Glutamatergic neuron (in vitro differentiated cells): ENCODE results near the gene CPD. TPM values are rescaled to one million over a fixed set of nuclear protein-coding genes. Genes with fewer than 3 reads are reported as not detected.

Experiments
- DNase-seq: peaks from one replicate; pipeline ENCODE4 v3.0.0; 2022
- H3K27ac Mint-ChIP-seq: one replicate; pipeline ENCODE4 v1.8.0; 2020; ENCODE audit warnings: mild to moderate bottlenecking, mixed read lengths, inconsistent platforms; ENCODE audit not compliant: unreplicated experiment
- H3K27me3 Mint-ChIP-seq: one replicate; pipeline ENCODE4 v1.8.0; 2020; ENCODE audit warnings: mild to moderate bottlenecking, moderate library complexity, mixed read lengths, inconsistent platforms; ENCODE audit not compliant: unreplicated experiment
- H3K36me3 Mint-ChIP-seq: one replicate; pipeline ENCODE4 v1.8.0; 2020; ENCODE audit warnings: mild to moderate bottlenecking, mixed read lengths, inconsistent platforms; ENCODE audit not compliant: unreplicated experiment
- H3K4me1 Mint-ChIP-seq: one replicate; pipeline ENCODE4 v1.8.0; 2020; ENCODE audit warnings: mild to moderate bottlenecking, low read depth, mixed read lengths, inconsistent platforms; ENCODE audit not compliant: unreplicated experiment
- H3K4me3 Mint-ChIP-seq: one replicate; pipeline ENCODE4 v1.8.0; 2020; ENCODE audit warnings: mild to moderate bottlenecking, mixed read lengths, inconsistent platforms; ENCODE audit not compliant: unreplicated experiment
- H3K9me3 Mint-ChIP-seq: one replicate; pipeline ENCODE4 v1.8.0; 2020; ENCODE audit warnings: mild to moderate bottlenecking, moderate library complexity, mixed read lengths, inconsistent platforms; ENCODE audit not compliant: unreplicated experiment
- total RNA-seq: library from RNA; stranded (reverse); fragmentation: NEBNext Ultra II Directional; extraction: Animal tissue kit (Norgen Biotek cat#: 25700); gene quantifications from one replicate; pipeline ENCODE4 v1.2.1, GENCODE V29; 2021; ENCODE audit not compliant: unreplicated experiment
- TF ChIP-seq, protein P1 (sequence below): fragments of 200-600 bp; sonication (generic); IDR thresholded peaks from one replicate; pipeline ENCODE4 v1.5.0; 2021; ENCODE audit not compliant: partially characterized antibody, unreplicated experiment

The CPD gene
- total RNA-seq, 1 donor from 2014 or later, result 29.8 TPM

- Mint-ChIP-seq H3K36me3 (peaks cover 4% of the 10 kb centered on the region), H3K9me3 (peaks cover 7% of the 10 kb centered on the region), H3K27ac (no peak overlapping the region), H3K4me1 (peaks cover 19% of the 10 kb centered on the region), H3K4me3 (no peak overlapping the region), H3K27me3 (peaks cover 9% of the 10 kb centered on the region)
- TF ChIP-seq, protein P1, sequence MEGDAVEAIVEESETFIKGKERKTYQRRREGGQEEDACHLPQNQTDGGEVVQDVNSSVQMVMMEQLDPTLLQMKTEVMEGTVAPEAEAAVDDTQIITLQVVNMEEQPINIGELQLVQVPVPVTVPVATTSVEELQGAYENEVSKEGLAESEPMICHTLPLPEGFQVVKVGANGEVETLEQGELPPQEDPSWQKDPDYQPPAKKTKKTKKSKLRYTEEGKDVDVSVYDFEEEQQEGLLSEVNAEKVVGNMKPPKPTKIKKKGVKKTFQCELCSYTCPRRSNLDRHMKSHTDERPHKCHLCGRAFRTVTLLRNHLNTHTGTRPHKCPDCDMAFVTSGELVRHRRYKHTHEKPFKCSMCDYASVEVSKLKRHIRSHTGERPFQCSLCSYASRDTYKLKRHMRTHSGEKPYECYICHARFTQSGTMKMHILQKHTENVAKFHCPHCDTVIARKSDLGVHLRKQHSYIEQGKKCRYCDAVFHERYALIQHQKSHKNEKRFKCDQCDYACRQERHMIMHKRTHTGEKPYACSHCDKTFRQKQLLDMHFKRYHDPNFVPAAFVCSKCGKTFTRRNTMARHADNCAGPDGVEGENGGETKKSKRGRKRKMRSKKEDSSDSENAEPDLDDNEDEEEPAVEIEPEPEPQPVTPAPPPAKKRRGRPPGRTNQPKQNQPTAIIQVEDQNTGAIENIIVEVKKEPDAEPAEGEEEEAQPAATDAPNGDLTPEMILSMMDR, result no peak
- DNase-seq, result no peak
Measured at GRCh38 chr17:30376621-30377452, 1.9 kb upstream of the CPD start.

GRCh38 chr17:30377574-30378240, 1.0 kb upstream of the CPD start:
- Mint-ChIP-seq H3K9me3 (peaks cover 7% of the 10 kb centered on the region), H3K27ac (no peak overlapping the region), H3K4me1 (peaks cover 20% of the 10 kb centered on the region), H3K27me3 (peaks cover 9% of the 10 kb centered on the region), H3K36me3 (peaks cover 4% of the 10 kb centered on the region), H3K4me3 (peak overlapping the region; percentile 100)
- TF ChIP-seq, protein P1, result no peak
- no peak for DNase-seq

DNA sequence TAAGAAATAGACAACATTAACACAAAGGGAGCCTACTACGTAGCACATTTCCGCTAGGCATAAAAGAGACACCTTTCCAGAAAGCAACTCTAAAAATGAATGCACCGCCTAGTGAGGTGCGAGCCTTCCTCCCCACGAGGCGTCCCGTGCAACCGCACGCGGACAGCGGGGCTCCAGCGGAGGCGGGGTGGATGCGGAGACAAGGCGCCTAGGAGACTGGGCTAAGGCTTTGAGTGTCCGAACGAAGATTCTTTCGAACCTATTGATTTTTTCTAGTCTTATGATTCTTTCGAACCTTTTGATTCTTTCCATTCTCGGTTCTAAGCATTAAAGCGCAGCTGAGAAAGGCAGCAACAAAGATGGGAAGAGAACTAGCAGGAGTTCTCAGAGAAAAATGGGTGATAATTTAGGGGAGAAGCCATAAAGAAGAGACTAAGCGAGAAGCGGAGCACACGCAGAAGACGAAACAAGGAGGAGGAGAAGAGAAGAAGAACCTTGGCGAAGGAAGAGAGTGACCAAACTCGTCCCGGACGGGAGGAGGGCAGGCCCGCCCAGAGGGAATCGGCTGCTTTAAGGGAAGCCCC, 394 bp upstream of the CPD start:
- TF ChIP-seq, protein P1, result no peak
- Mint-ChIP-seq H3K4me3 (peak overlapping the region; percentile 100), H3K27me3 (peaks cover 9% of the 10 kb centered on the region), H3K36me3 (peaks cover 4% of the 10 kb centered on the region), H3K27ac (peak overlapping the region; percentile 29), H3K4me1 (peaks cover 22% of the 10 kb centered on the region), H3K9me3 (peaks cover 7% of the 10 kb centered on the region)
- peak; percentile 30 for DNase-seq

DNA sequence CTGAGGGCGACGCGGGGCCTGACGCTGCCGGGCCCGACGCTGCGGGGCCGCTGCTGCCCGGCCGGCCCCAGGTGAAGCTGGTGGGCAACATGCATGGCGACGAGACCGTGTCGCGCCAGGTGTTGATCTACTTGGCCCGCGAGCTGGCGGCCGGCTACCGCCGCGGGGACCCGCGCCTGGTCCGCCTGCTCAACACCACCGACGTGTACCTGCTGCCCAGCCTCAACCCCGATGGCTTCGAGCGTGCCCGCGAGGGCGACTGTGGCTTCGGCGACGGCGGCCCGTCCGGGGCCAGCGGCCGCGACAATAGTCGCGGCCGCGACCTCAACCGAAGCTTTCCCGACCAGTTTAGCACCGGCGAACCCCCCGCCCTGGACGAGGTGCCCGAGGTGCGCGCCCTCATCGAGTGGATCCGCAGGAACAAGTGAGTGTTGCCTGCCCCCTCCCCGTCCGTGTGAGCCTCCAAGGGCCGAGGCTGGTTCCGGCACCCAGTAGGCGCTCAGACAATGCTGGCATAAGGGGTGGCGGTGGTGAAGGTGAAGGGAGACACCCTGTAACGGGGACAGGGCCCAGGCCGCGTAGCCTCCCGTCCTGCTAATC, 676 bp downstream of the CPD start:
- TF ChIP-seq, protein P1, result no peak
- H3K27me3 Mint-ChIP-seq, result peaks cover 8% of the 10 kb centered on the region
- peaks cover 7% of the 10 kb centered on the region for H3K9me3 Mint-ChIP-seq
- peaks cover 22% of the 10 kb centered on the region for H3K4me1 Mint-ChIP-seq
- peaks cover 4% of the 10 kb centered on the region for H3K36me3 Mint-ChIP-seq
- peak; percentile 40 for DNase-seq
- H3K4me3 Mint-ChIP-seq, result peak overlapping the region; percentile 94
- no peak overlapping the region for H3K27ac Mint-ChIP-seq
